Fibroblast of lung (primary cell): ENCODE results near the gene TBC1D7.

Source experiments
- CTCF ChIP-seq, 2 donors: IDR thresholded peaks in 1 of 2; conservative IDR thresholded peaks in 1 of 2; 1 replicate in 1 of 2; 2 replicates in 1 of 2; pipeline ENCODE4 v1.5.1; 2011 to 2012; ENCODE audit warnings: low read length in 2 of 2, control low read depth in 1 of 2, inconsistent platforms in 1 of 2, low read depth in 1 of 2, mild to moderate bottlenecking in 1 of 2
- EZH2 ChIP-seq: IDR thresholded peaks from 2 replicates; pipeline ENCODE4 v1.5.1; 2012; ENCODE audit warnings: low read length, control low read depth, mild to moderate bottlenecking; ENCODE audit errors: missing control alignments

DNA sequence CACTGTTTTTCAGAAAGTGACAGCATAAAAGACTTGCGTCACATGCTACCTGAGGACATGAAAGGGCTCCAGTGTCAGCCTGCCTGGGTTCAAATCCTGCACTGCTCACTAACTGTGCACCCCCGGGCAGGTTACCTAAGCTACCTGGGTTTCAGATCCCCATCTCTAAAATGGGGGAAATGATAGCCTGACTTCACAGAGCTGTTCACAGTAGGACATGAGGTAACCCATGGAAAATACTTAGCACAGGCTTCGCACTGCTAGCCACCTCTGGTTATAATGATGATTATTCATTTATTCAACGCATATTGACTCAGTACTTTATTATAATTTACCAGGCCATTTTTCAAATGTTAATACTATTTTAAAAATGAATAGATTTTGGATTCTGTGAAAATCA is 23.0 kb downstream of the TBC1D7 start:
- no peak for TF ChIP-seq CTCF (conservative IDR thresholded peaks at IDR 0.05 in 1 of 2, IDR thresholded peaks at IDR 0.05 in 1 of 2; ENCODE audit: low read depth in 1 of 2, low read length in 2 of 2)
- TF ChIP-seq EZH2: no peak
